ENCODE results near the gene ASTN2.

ASTN2 gene

GRCh38 chr9:116499986-116500871, 914.6 kb downstream of the ASTN2 start:
- Histone ChIP-seq H3K27ac (no peak overlapping the region), H3K4me3 (no peak overlapping the region)
- no peak for TF ChIP-seq CTCF (IDR thresholded peaks at IDR 0.05)
- no peak for DNase-seq (ENCODE audit: low spot score)

DNA sequence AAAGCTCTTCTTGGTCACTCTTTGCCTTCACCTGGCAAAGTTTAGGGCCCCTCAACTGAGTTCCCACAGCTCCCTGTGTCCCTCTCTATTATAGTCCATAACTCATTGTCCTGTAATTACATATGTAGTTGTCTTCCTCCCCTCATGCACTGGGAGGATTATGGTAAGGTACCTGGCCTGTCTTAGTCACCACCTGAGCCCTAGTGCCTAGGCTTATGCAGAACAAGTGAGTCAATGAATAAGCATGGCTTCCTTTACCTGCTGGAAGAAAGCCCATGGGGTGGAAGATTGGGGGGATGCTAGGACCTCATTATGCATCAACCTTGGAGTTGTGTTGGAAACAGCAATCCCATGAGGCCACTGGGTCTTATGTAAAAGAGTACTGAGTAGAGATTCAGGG, 915.4 kb downstream of the ASTN2 start:
- H3K4me3 ChIP-seq: no peak overlapping the region
- no peak for DNase-seq (ENCODE audit: low spot score)
- TF ChIP-seq CTCF (IDR thresholded peaks at IDR 0.05): no peak
- no peak overlapping the region for H3K27ac ChIP-seq

- Histone ChIP-seq H3K4me3 (no peak overlapping the region), H3K27ac (no peak overlapping the region)
- no peak for DNase-seq (ENCODE audit: low spot score)
- no peak for TF ChIP-seq CTCF (IDR thresholded peaks at IDR 0.05)
These were observed 917.6 kb downstream of the ASTN2 start for GRCh38 chr9:116497095-116497890.

GRCh38 chr9:116496167-116496566, 918.7 kb downstream of the ASTN2 start:
- no peak for TF ChIP-seq CTCF (IDR thresholded peaks at IDR 0.05)
- no peak overlapping the region for H3K4me3 ChIP-seq
- no peak for DNase-seq (ENCODE audit: low spot score)
- no peak overlapping the region for H3K27ac ChIP-seq

DNA sequence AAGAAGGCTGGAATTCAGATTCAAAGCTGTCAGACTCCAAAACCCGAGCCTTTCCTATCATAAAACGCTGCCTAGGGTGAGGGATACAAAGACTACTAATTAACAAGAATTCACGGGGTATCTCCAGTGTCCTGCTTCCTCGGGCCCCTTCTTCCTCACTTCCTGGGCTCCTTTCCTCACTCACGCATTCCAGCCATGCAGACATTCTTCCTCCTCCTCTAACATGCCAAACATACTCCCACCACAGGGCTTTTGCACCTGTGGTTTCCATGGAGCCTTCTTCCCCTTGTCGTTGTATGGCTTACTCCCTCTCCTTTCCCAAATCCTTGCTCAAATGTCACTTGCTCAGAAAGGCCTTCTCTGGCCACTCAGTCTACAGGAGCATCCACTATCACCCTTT, 919.1 kb downstream of the ASTN2 start:
- Histone ChIP-seq H3K4me3 (no peak overlapping the region), H3K27ac (no peak overlapping the region)
- TF ChIP-seq CTCF (IDR thresholded peaks at IDR 0.05): no peak
- DNase-seq (ENCODE audit: low spot score): no peak

DNA sequence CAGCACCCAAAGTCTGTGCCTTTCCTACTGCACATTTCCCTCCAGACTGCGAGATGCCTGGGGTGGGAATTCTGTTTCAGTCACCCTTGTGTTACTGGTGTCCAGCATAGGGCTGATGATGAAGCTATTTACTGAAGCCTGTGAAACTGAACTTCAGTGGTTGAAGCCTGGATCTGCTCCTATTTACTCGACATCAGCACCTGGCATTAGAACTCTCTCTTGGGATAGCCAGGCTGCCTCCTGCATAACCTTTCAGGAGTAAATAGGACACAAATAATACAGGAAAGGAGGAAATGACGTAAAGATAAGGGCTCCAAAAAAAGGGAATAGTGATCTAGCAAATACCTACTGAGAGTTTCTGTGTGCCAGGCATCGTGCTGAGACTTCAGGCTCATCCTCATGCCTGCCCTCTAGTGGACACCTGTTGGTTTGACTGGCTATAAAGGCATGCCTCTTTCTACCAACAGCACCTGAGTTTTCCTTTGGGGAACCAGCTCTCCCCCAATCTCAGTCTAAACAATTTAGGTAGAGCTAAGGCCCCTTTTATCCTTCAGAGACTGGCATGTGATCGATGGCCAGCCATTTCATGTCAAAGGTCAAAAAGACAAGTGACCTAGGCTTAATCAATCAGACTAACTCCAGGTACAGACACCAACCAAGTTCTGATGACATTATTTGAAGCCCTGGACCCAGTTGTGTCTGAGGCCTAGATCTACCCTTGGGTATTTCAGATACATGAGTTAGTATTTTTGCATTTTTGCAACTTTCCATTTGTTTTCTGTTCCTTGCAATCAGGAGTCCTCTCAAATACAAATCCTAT, 919.8 kb downstream of the ASTN2 start:
- peak; percentile 39 for TF ChIP-seq CTCF (IDR thresholded peaks at IDR 0.05)
- H3K4me3 ChIP-seq: no peak overlapping the region
- no peak overlapping the region for H3K27ac ChIP-seq
- DNase-seq (ENCODE audit: low spot score): no peak
